IMR-90 (cell line): ENCODE results near the gene GLP2R. TPM values are rescaled to one million over a fixed set of nuclear protein-coding genes. Genes with fewer than 3 reads are reported as not detected.

Experiments
- ATAC-seq: fragments of 200-7000 bp; cut with Tn5 transposase; 2 replicates; pipeline ENCODE4 v1.9.1; 2020; ENCODE audit warnings: low read depth, mild to moderate bottlenecking, moderate library complexity
- BruUV-seq: library from RNA; stranded (reverse); fragments of 400-500 nt; replicated peaks from 2 replicates; lab custom pipeline; 2021; lab: Mats Ljungman, UMichigan
- CTCF ChIA-PET: fragments of 300-600 bp; formaldehyde crosslinking; extraction: SDS; loops from one replicate; lab custom pipeline; 2021; ENCODE audit warnings: antibody characterized with exemption; lab: Yijun Ruan, JAX
- POLR2A ChIA-PET: fragments of 300-600 bp; sonication (Branson Sonifier 250); formaldehyde crosslinking; loops from one replicate; lab custom pipeline; 2022; ENCODE audit warnings: antibody characterized with exemption; ENCODE audit not compliant: unreplicated experiment; lab: Charles Lee
- DNase-seq: peaks from one replicate; pipeline ENCODE4 v3.0.0; 2013
- H2AFZ ChIP-seq: replicated peaks from 2 replicates; pipeline ENCODE3; 2013; ENCODE audit warnings: low read length, mild to moderate bottlenecking; ENCODE audit not compliant: poor library complexity
- H2AK5ac ChIP-seq: 2 replicates; pipeline ENCODE4 v1.6.1; 2013; ENCODE audit warnings: low read depth, low read length, inconsistent platforms
- H2AK9ac ChIP-seq: replicated peaks from 2 replicates; pipeline ENCODE3; 2013; ENCODE audit warnings: mild to moderate bottlenecking, low read depth, low read length, moderate library complexity; ENCODE audit not compliant: poor library complexity
- H2BK120ac ChIP-seq: 2 replicates; pipeline ENCODE4 v1.6.1; 2013; ENCODE audit warnings: low read depth, low read length, inconsistent platforms
- H2BK15ac ChIP-seq: 3 replicates; pipeline ENCODE4 v1.6.1; 2013; ENCODE audit warnings: low read depth, low read length, inconsistent platforms
- H2BK20ac ChIP-seq: 2 replicates; pipeline ENCODE4 v1.6.1; 2013; ENCODE audit warnings: low read depth, mild to moderate bottlenecking, inconsistent platforms, low read length, moderate library complexity
- H2BK5ac ChIP-seq: 2 replicates; pipeline ENCODE4 v1.6.1; 2013; ENCODE audit warnings: mild to moderate bottlenecking, low read depth, low read length, inconsistent platforms; ENCODE audit not compliant: poor library complexity, severe bottlenecking
- H3K14ac ChIP-seq: replicated peaks from 2 replicates; pipeline ENCODE4 v1.6.1; 2013; ENCODE audit warnings: low read depth, low read length, inconsistent platforms
- H3K18ac ChIP-seq: 2 replicates; pipeline ENCODE4 v1.6.1; 2013; ENCODE audit warnings: low read depth, low read length, control low read depth
- H3K23ac ChIP-seq: 2 replicates; pipeline ENCODE4 v1.6.1; 2013; ENCODE audit warnings: low read depth, low read length, inconsistent platforms
- H3K27ac ChIP-seq: 2 replicates; pipeline ENCODE4 v1.5.1; 2013; ENCODE audit warnings: mild to moderate bottlenecking, control low read depth, low read length; ENCODE audit not compliant: insufficient read depth
- H3K27me3 ChIP-seq: 2 replicates; pipeline ENCODE4 v1.6.1; 2013; ENCODE audit warnings: low read length; ENCODE audit not compliant: control insufficient read depth, insufficient read depth
- H3K36me3 ChIP-seq: 2 replicates; pipeline ENCODE4 v1.6.1; 2013; ENCODE audit warnings: low read length, mixed read lengths; ENCODE audit not compliant: control insufficient read depth, insufficient read depth
- H3K4ac ChIP-seq: 2 replicates; pipeline ENCODE4 v1.6.1; 2013; ENCODE audit warnings: low read depth, low read length, inconsistent platforms
- H3K4me1 ChIP-seq: 2 replicates; pipeline ENCODE4 v1.6.1; 2013; ENCODE audit warnings: low read length, mixed read lengths; ENCODE audit not compliant: control insufficient read depth, insufficient read depth
- H3K4me2 ChIP-seq: 2 replicates; pipeline ENCODE4 v1.6.1; 2013; ENCODE audit warnings: low read depth, mild to moderate bottlenecking, control low read depth, low read length, moderate library complexity
- H3K4me3 ChIP-seq: 2 replicates; pipeline ENCODE4 v1.5.1; 2013; ENCODE audit warnings: low read depth, mild to moderate bottlenecking, control low read depth, low read length, moderate library complexity; ENCODE audit not compliant: insufficient read depth
- H3K56ac ChIP-seq: 2 replicates; pipeline ENCODE4 v1.6.1; 2013; ENCODE audit warnings: low read length, inconsistent platforms; ENCODE audit not compliant: insufficient read depth; ENCODE audit errors: extremely low read depth
- H3K79me1 ChIP-seq, 2 experiments: 2 replicates each; pipeline ENCODE4 v1.6.1; 2013; ENCODE audit warnings: low read length in 2 of 2, inconsistent platforms in 1 of 2, low read depth in 1 of 2
- H3K9ac ChIP-seq: 2 replicates; pipeline ENCODE4 v1.6.1; 2013; ENCODE audit warnings: low read depth, low read length, control low read depth
- H3K9me1 ChIP-seq: 2 replicates; pipeline ENCODE4 v1.6.1; 2013; ENCODE audit warnings: low read length, inconsistent platforms; ENCODE audit not compliant: insufficient read depth
- H3K9me3 ChIP-seq: 2 replicates; pipeline ENCODE4 v1.6.1; 2013; ENCODE audit warnings: low read length; ENCODE audit not compliant: control insufficient read depth, insufficient read depth
- H4K20me1 ChIP-seq: 2 replicates; pipeline ENCODE4 v1.6.1; 2013; ENCODE audit warnings: low read length, inconsistent platforms; ENCODE audit not compliant: insufficient read depth
- H4K5ac ChIP-seq: 2 replicates; pipeline ENCODE4 v1.6.1; 2013; ENCODE audit warnings: mild to moderate bottlenecking, low read depth, low read length, control low read depth
- H4K8ac ChIP-seq, 2 experiments: 2 replicates each; pipeline ENCODE4 v1.6.1; 2013; ENCODE audit warnings: low read depth in 2 of 2, low read length in 2 of 2, control low read depth in 1 of 2, inconsistent platforms in 1 of 2
- H4K91ac ChIP-seq: 2 replicates; pipeline ENCODE4 v1.6.1; 2013; ENCODE audit warnings: low read depth, low read length, inconsistent platforms; ENCODE audit not compliant: insufficient read depth
- ELK1 ChIP-seq: fragments of 150-350 bp; IDR thresholded peaks from 2 replicates; pipeline ENCODE4 v1.6.1; 2016; ENCODE audit warnings: low read depth, mild to moderate bottlenecking, low read length, moderate library complexity, borderline replicate concordance
- MAZ ChIP-seq: IDR thresholded peaks from 2 replicates; pipeline ENCODE4 v1.6.1; 2012; ENCODE audit warnings: low read depth, mild to moderate bottlenecking, low read length, improper control_type of control experiment, moderate library complexity, borderline replicate concordance
- WGBS, 2 experiments: methylation state at CpG; one replicate each; pipeline versions ENCODE4 v1.1.5 to v1.1.7; 2013; ENCODE audit warnings: missing lambda C conversion rate in 2 of 2; ENCODE audit not compliant: insufficient read length in 1 of 2; ENCODE audit errors: extremely low coverage in 2 of 2; 5-methylcytosine and 5-hydroxymethylcytosine counted together
- dilution Hi-C: fragments of 300-500 bp; cut with HindIII; formaldehyde crosslinking; loops from one replicate; pipeline ENCODE4 v1.14.3; 2018; ENCODE audit warnings: low sequenced_read_pairs; ENCODE audit not compliant: unreplicated experiment
- in situ Hi-C: fragments of 300-500 bp; cut with MboI; formaldehyde crosslinking; loops from 3 replicates; pipeline ENCODE4 v1.14.3; 2019; ENCODE audit warnings: low sequenced_read_pairs, inconsistent platforms, mixed read lengths
- intact Hi-C: fragments of 100-400 bp; cut with micrococcal nuclease; formaldehyde crosslinking; loops from 2 replicates; pipeline ENCODE4 v1.10.0; 2022
- polyA plus RNA-seq, 3 experiments: library from polyadenylated mRNA; depleted of rRNA; stranded (reverse); fragments of >200 nt; gene quantifications; 2 replicates each; pipeline ENCODE4 v1.2.3, GENCODE V29; 2012; ENCODE audit warnings: low replicate concordance in 1 of 3
- total RNA-seq: library from RNA; depleted of rRNA; stranded (reverse); fragments of >200 nt; gene quantifications from 2 replicates; pipeline ENCODE4 v1.2.3, GENCODE V29; 2012

The GLP2R gene
- total and polyA plus RNA-seq, 2 of the 4 experiments (the other 2 are of a cell fraction), result 0.07 TPM; not detected in 1

GRCh38 chr17:9862949-9863348 is 37.2 kb downstream of the GLP2R start:
- Histone ChIP-seq H2BK15ac (no peak overlapping the region), H3K4me2 (no peak overlapping the region), H3K4me1 (no peaks in the 10 kb centered on the region), H3K14ac (no peak overlapping the region), H3K36me3 (no peaks in the 10 kb centered on the region), H2AK5ac (no peak overlapping the region), H4K91ac (no peak overlapping the region), H3K27ac (no peak overlapping the region), H3K4ac (no peak overlapping the region), H3K4me3 (no peak overlapping the region), H3K9ac (no peak overlapping the region), H3K9me1 (no peaks in the 10 kb centered on the region), H4K20me1 (no peaks in the 10 kb centered on the region), H3K79me1 (no peaks in the 10 kb centered on the region), H4K5ac (no peak overlapping the region), H2AK9ac (no peak overlapping the region), H2AFZ (no peak overlapping the region), H3K9me3 (peaks cover 11% of the 10 kb centered on the region), H4K8ac (no peak overlapping the region), H2BK5ac (no peak overlapping the region), H2BK20ac (no peak overlapping the region), H3K23ac (no peak overlapping the region), H3K18ac (no peak overlapping the region), H3K56ac (no peak overlapping the region), H2BK120ac (no peak overlapping the region), H3K27me3 (no peaks in the 10 kb centered on the region)
- ATAC-seq (no peak), DNase-seq (no peak)
- BruUV-seq, result no TSS peak
- CTCF ChIA-PET, result no interaction called here
- dilution Hi-C loops (no loop called here), in situ Hi-C loops (no loop called here), intact Hi-C loops (no loop called here)
- WGBS, 2 experiments, result 92% methylated on average over 2 of the region's 4 CpGs; no CpG with 5 or more reads in 1 of the 2 experiments
- TF ChIP-seq ELK1 (no peak), MAZ (no peak)
- POLR2A ChIA-PET, result no interaction called here
